ENCODE measurements around the gene SFSWAP.

The SFSWAP gene

GRCh38 chr12:131735153-131735456, 24.2 kb downstream of the SFSWAP start:
- TF ChIP-seq, protein P1, sequence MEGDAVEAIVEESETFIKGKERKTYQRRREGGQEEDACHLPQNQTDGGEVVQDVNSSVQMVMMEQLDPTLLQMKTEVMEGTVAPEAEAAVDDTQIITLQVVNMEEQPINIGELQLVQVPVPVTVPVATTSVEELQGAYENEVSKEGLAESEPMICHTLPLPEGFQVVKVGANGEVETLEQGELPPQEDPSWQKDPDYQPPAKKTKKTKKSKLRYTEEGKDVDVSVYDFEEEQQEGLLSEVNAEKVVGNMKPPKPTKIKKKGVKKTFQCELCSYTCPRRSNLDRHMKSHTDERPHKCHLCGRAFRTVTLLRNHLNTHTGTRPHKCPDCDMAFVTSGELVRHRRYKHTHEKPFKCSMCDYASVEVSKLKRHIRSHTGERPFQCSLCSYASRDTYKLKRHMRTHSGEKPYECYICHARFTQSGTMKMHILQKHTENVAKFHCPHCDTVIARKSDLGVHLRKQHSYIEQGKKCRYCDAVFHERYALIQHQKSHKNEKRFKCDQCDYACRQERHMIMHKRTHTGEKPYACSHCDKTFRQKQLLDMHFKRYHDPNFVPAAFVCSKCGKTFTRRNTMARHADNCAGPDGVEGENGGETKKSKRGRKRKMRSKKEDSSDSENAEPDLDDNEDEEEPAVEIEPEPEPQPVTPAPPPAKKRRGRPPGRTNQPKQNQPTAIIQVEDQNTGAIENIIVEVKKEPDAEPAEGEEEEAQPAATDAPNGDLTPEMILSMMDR (IDR thresholded peaks at IDR 0.05) = no peak
- intact Hi-C loops (cut with DNase I; ENCODE audit: low total_unique reads) = no loop called here
- H3K27ac ChIP-seq = no peak overlapping the region
- H3K4me1 ChIP-seq = no peaks in the 10 kb centered on the region
- peaks cover 52 to 77% (median 70%) of the 10 kb centered on the region in 3 donors for H3K36me3 ChIP-seq
- no peak for DNase-seq
- H3K27me3 ChIP-seq = no peaks in the 10 kb centered on the region
- H3K4me3 ChIP-seq = no peak overlapping the region
- no peaks in the 10 kb centered on the region for H3K9me3 ChIP-seq

DNA sequence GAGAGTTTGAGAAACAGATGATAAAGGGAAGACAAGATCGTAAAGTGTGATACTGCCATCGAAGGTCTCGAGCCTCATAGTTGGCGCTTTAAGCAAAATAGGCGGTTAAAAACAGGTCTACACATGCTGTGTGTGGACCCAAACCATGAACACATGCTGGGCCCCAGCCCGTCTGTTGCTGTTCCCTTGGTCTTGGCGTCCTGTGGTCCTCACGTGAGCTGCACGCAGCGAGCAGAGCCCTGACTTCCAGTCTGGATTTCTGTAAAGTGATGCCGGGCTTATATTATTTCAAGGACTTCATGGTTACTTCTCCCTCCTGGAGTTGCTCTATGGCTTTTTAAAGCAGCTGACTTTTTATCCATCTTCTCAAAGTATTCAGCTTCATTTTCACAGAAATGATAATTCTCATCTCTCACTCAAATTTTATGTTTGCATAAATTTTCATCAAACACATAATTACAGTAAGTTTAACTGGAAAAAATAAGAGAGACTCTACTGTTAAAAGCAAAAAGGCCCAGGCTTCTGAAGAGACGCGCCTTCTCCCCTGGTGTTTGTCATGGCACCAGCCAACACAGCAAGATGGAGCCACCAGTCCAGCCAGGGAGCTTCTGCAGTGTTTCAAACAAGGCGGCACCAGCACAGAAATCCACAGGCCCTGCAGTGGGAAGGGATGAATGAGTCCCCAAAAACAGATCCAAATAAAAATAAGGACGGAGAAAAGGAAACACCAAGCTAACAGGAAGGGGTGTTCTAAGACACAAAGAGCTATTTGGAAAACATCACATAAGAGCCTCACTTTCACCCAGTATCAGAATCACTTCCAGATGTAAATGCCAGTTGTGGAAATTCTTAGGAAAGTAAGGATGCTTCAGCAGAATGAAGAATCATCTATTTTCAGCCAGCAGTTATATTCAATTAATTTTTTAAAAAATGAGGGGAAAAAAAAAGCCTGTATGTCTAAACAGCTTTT, 24.9 kb downstream of the SFSWAP start:
- Histone ChIP-seq H3K4me1 (no peaks in the 10 kb centered on the region), H3K4me3 (no peak overlapping the region), H3K9me3 (no peaks in the 10 kb centered on the region), H3K27me3 (no peaks in the 10 kb centered on the region), H3K36me3 (peaks cover 51 to 77% (median 68%) of the 10 kb centered on the region in 3 donors), H3K27ac (no peak overlapping the region)
- intact Hi-C loops (cut with DNase I; ENCODE audit: low total_unique reads) = no loop called here
- TF ChIP-seq, protein P1 (IDR thresholded peaks at IDR 0.05) = no peak
- no peak for DNase-seq

GRCh38 chr12:131736446-131737149, 25.7 kb downstream of the SFSWAP start:
- H3K27ac ChIP-seq = no peak overlapping the region
- H3K27me3 ChIP-seq = no peaks in the 10 kb centered on the region
- H3K4me1 ChIP-seq = no peaks in the 10 kb centered on the region
- no peak for DNase-seq
- H3K4me3 ChIP-seq = no peak overlapping the region
- intact Hi-C loops (cut with DNase I; ENCODE audit: low total_unique reads) = no loop called here
- TF ChIP-seq, protein P1 (IDR thresholded peaks at IDR 0.05) = no peak
- no peaks in the 10 kb centered on the region for H3K9me3 ChIP-seq
- H3K36me3 ChIP-seq = peaks cover 43 to 77% (median 60%) of the 10 kb centered on the region in 3 donors

DNA sequence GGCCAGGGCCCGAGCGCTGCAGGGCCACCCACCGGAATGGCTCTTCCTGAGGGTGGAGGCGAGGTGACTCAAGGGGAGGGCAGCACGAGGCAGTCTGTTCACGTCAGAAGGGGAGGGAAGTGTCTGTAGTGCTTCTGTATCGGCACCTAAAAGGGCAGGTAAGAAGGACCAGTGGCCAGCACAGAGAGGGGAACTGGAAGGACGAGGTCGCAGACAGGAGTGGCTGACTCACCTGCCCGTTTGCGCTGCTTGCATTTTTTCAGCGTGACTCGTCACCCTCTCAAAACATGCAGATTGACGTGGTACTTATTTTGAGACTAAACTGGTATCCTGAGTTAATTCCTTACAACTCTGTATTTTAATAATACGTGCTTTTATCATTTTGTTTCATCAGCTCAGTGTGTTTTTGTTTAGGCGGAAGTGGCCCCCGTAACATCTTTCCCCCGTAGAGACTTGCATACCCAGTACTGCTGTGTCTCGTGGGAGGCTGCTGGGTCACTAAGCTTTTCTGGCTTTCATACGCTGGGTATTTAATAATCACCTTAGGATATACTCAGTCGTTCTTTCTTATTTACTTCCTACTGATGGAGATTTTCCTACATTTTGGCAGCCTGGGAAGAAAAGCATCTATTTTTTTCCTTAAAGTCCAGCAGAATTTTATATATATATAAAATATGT, 26.4 kb downstream of the SFSWAP start:
- no peak for DNase-seq
- Histone ChIP-seq H3K9me3 (no peaks in the 10 kb centered on the region), H3K4me1 (no peaks in the 10 kb centered on the region), H3K27me3 (no peaks in the 10 kb centered on the region), H3K4me3 (no peak overlapping the region), H3K36me3 (peaks cover 41 to 77% (median 56%) of the 10 kb centered on the region in 3 donors), H3K27ac (no peak overlapping the region)
- intact Hi-C loops (cut with DNase I; ENCODE audit: low total_unique reads) = no loop called here
- TF ChIP-seq, protein P1 (IDR thresholded peaks at IDR 0.05) = no peak

GRCh38 chr12:131738196-131738595, 27.3 kb downstream of the SFSWAP start:
- no peaks in the 10 kb centered on the region for H3K27me3 ChIP-seq
- no peaks in the 10 kb centered on the region for H3K4me1 ChIP-seq
- H3K36me3 ChIP-seq = peaks cover 33 to 77% (median 54%) of the 10 kb centered on the region in 3 donors
- DNase-seq = no peak
- no peaks in the 10 kb centered on the region for H3K9me3 ChIP-seq
- no peak overlapping the region for H3K4me3 ChIP-seq
- intact Hi-C loops (cut with DNase I; ENCODE audit: low total_unique reads) = no loop called here
- TF ChIP-seq, protein P1 (IDR thresholded peaks at IDR 0.05) = no peak
- no peak overlapping the region for H3K27ac ChIP-seq
